GM12864 (cell line): ENCODE measurements around the gene CAV1.

ENCODE experiments used
- DNase-seq: peaks from one replicate; pipeline ENCODE4 v3.0.0-alpha.2; 2011; ENCODE audit warnings: low read depth
- H3K4me3 ChIP-seq: 2 replicates; pipeline ENCODE4 v1.5.1; 2011; ENCODE audit warnings: mild to moderate bottlenecking, low read depth, low read length, control low read depth
- CTCF ChIP-seq: IDR thresholded peaks from 2 replicates; pipeline ENCODE4 v1.5.1; 2011; ENCODE audit warnings: low read depth, mild to moderate bottlenecking, moderate library complexity, low read length, control low read depth, inconsistent platforms; ENCODE audit errors: missing control alignments

Gene CAV1

GRCh38 chr7:116532102-116532688, 7.4 kb downstream of the CAV1 start:
- H3K4me3 ChIP-seq = no peak overlapping the region
- no peak for DNase-seq
- TF ChIP-seq CTCF = no peak

GRCh38 chr7:116534790-116535189, 10.0 kb downstream of the CAV1 start:
- no peak for TF ChIP-seq CTCF
- DNase-seq = no peak
- no peak overlapping the region for H3K4me3 ChIP-seq

GRCh38 chr7:116535416-116535815, 10.6 kb downstream of the CAV1 start:
- no peak for DNase-seq
- H3K4me3 ChIP-seq = no peak overlapping the region
- TF ChIP-seq CTCF = no peak

GRCh38 chr7:116538138-116538537, 13.3 kb downstream of the CAV1 start:
- no peak for TF ChIP-seq CTCF
- no peak overlapping the region for H3K4me3 ChIP-seq
- DNase-seq = no peak

GRCh38 chr7:116539879-116540278, 15.0 kb downstream of the CAV1 start:
- DNase-seq = no peak
- no peak overlapping the region for H3K4me3 ChIP-seq
- no peak for TF ChIP-seq CTCF

- H3K4me3 ChIP-seq = no peak overlapping the region
- TF ChIP-seq CTCF = no peak
- DNase-seq = no peak
Measured at GRCh38 chr7:116540743-116541142, 15.9 kb downstream of the CAV1 start.

GRCh38 chr7:116541951-116542350, 17.1 kb downstream of the CAV1 start:
- no peak overlapping the region for H3K4me3 ChIP-seq
- DNase-seq = no peak
- TF ChIP-seq CTCF = no peak
